SU-DHL-6 (cell line): ENCODE data around the gene SLC7A8.

ENCODE experiments used
- H2AFZ ChIP-seq: fragments of 200-600 bp; sonication (generic); 2 replicates; pipeline ENCODE4 v1.6.1; 2014; ENCODE audit warnings: low read depth, mild to moderate bottlenecking, moderate library complexity, mixed read lengths, antibody characterized with exemption, low read length; ENCODE audit not compliant: severe bottlenecking
- H3F3A ChIP-seq: fragments of 200-600 bp; shearing (Covaris generic); 2 replicates; pipeline ENCODE4 v1.6.0; 2016; ENCODE audit warnings: antibody characterized with exemption, mild to moderate bottlenecking; ENCODE audit not compliant: insufficient read depth
- H3K27ac ChIP-seq: fragments of 200-600 bp; sonication (generic); 2 replicates; pipeline ENCODE4 v1.5.1; 2016; ENCODE audit warnings: low read depth, mild to moderate bottlenecking, low read length, moderate library complexity, mixed read lengths
- H3K27me3 ChIP-seq: fragments of 200-600 bp; sonication (generic), shearing (Covaris generic); 2 replicates; pipeline ENCODE4 v1.6.0; 2014; ENCODE audit warnings: mild to moderate bottlenecking, low read length
- H3K36me3 ChIP-seq: fragments of 200-600 bp; sonication (generic); 2 replicates; pipeline ENCODE4 v1.6.1; 2014; ENCODE audit warnings: mild to moderate bottlenecking, low read length, mixed read lengths
- H3K4me2 ChIP-seq: fragments of 300-600, 200-600 bp; shearing (Covaris generic), sonication (generic); 2 replicates; pipeline ENCODE4 v1.6.0; 2014; ENCODE audit warnings: low read length, low read depth, mild to moderate bottlenecking; ENCODE audit not compliant: poor library complexity, severe bottlenecking
- H3K4me3 ChIP-seq: fragments of 200-600 bp; sonication (generic); 2 replicates; pipeline ENCODE4 v1.5.1; 2014; ENCODE audit warnings: antibody characterized with exemption, low read length, mild to moderate bottlenecking, mixed read lengths; ENCODE audit not compliant: insufficient read depth, poor library complexity, severe bottlenecking
- H3K79me2 ChIP-seq: fragments of 200-600 bp; sonication (generic); 2 replicates; pipeline ENCODE4 v1.6.1; 2014; ENCODE audit warnings: mild to moderate bottlenecking, low read length, moderate library complexity; ENCODE audit not compliant: insufficient read depth
- H3K9ac ChIP-seq: fragments of 200-600 bp; sonication (generic); 2 replicates; pipeline ENCODE4 v1.7.0; 2014; ENCODE audit warnings: mild to moderate bottlenecking, low read length
- H3K9me2 ChIP-seq: fragments of 200-600 bp; sonication (generic); replicated peaks from 2 replicates; pipeline ENCODE4 v1.6.1; 2014; ENCODE audit warnings: low read length; ENCODE audit not compliant: insufficient read depth
- H3K9me3 ChIP-seq: fragments of 200-600 bp; sonication (generic); 2 replicates; pipeline ENCODE4 v1.6.1; 2014; ENCODE audit warnings: low read length, mixed read lengths; ENCODE audit not compliant: insufficient read depth
- H4K20me1 ChIP-seq: fragments of 200-600 bp; sonication (generic); 2 replicates; pipeline ENCODE4 v1.6.1; 2014; ENCODE audit warnings: low read depth, mild to moderate bottlenecking, antibody characterized with exemption, low read length, moderate library complexity, mixed read lengths
- CTCF ChIP-seq: fragments of 200-600 bp; sonication (generic); IDR thresholded peaks from one replicate; pipeline ENCODE4 v1.5.1; 2017; ENCODE audit warnings: antibody characterized with exemption, mild to moderate bottlenecking, low read length, moderate library complexity; ENCODE audit not compliant: insufficient read depth, poor library complexity, severe bottlenecking
- EZH2phosphoT487 ChIP-seq: fragments of 200-600 bp; sonication (generic), shearing (Covaris generic); conservative IDR thresholded peaks from 2 replicates; pipeline ENCODE4 v1.6.1; 2018; ENCODE audit warnings: mild to moderate bottlenecking, antibody characterized with exemption, low read length, moderate library complexity, mixed read lengths

Gene SLC7A8

GRCh38 chr14:23078692-23079116 lies 104.8 kb downstream of the SLC7A8 start:
- no peak overlapping the region for H2AFZ ChIP-seq
- peaks cover 18% of the 10 kb centered on the region for H3F3A ChIP-seq
- H3K4me2 ChIP-seq, result no peak overlapping the region
- TF ChIP-seq EZH2phosphoT487 (no peak), CTCF (no peak)
- no peaks in the 10 kb centered on the region for H4K20me1 ChIP-seq
- H3K9me2 ChIP-seq, result no peaks in the 10 kb centered on the region
- H3K79me2 ChIP-seq, result no peaks in the 10 kb centered on the region
- H3K9me3 ChIP-seq, result no peaks in the 10 kb centered on the region
- H3K36me3 ChIP-seq, result peaks cover 50% of the 10 kb centered on the region
- no peak overlapping the region for H3K27ac ChIP-seq
- no peaks in the 10 kb centered on the region for H3K27me3 ChIP-seq
- H3K4me3 ChIP-seq, result no peak overlapping the region
- no peak overlapping the region for H3K9ac ChIP-seq

- Histone ChIP-seq H3K36me3 (peaks cover 50% of the 10 kb centered on the region), H3K9me3 (no peaks in the 10 kb centered on the region), H3K79me2 (no peaks in the 10 kb centered on the region), H3K27me3 (no peaks in the 10 kb centered on the region), H3K9ac (no peak overlapping the region), H3F3A (peaks cover 19% of the 10 kb centered on the region), H3K9me2 (no peaks in the 10 kb centered on the region), H4K20me1 (no peaks in the 10 kb centered on the region), H3K27ac (no peak overlapping the region), H3K4me3 (no peak overlapping the region), H3K4me2 (no peak overlapping the region), H2AFZ (no peak overlapping the region)
- TF ChIP-seq EZH2phosphoT487 (no peak), CTCF (no peak)
Observed at GRCh38 chr14:23077962-23078361, 105.5 kb downstream of the SLC7A8 start.

- TF ChIP-seq CTCF, result peak; percentile 64
- no peak for TF ChIP-seq EZH2phosphoT487
- H3K4me3 ChIP-seq, result no peak overlapping the region
- no peaks in the 10 kb centered on the region for H3K9me2 ChIP-seq
- H3K4me2 ChIP-seq, result no peak overlapping the region
- H3K27ac ChIP-seq, result no peak overlapping the region
- no peak overlapping the region for H3K9ac ChIP-seq
- H3K36me3 ChIP-seq, result peaks cover 47% of the 10 kb centered on the region
- H2AFZ ChIP-seq, result no peak overlapping the region
- H3K27me3 ChIP-seq, result no peaks in the 10 kb centered on the region
- H3F3A ChIP-seq, result peaks cover 25% of the 10 kb centered on the region
- H4K20me1 ChIP-seq, result no peaks in the 10 kb centered on the region
- H3K79me2 ChIP-seq, result no peaks in the 10 kb centered on the region
- no peaks in the 10 kb centered on the region for H3K9me3 ChIP-seq
Observed at GRCh38 chr14:23076785-23077408, 106.6 kb downstream of the SLC7A8 start.
